Adipose tissue (tissue), 3 donors: ENCODE data around the gene FBXL7. TPM values are rescaled to one million over a fixed set of nuclear protein-coding genes. Genes with fewer than 3 reads are reported as not detected.

Source experiments
- H3K27ac ChIP-seq: one replicate; pipeline ENCODE4 v1.5.1; 2013; ENCODE audit warnings: low read depth, low read length
- WGBS, 3 donors: extraction: QIAGEN DNeasy Blood & Tissue Kit; methylation state at CpG; one replicate each; pipeline ENCODE4 v1.1.7; 2013; 5-methylcytosine and 5-hydroxymethylcytosine counted together
- polyA plus RNA-seq, 3 donors: library from polyadenylated mRNA; stranded (reverse); fragments of 200-250 nt; gene quantifications; one replicate each; pipeline ENCODE4 v1.2.3, GENCODE V29; 2013
- donor health status: healthy with polysubstance abuse.
- donor health status: Bipolar disorder and iron deficiency.
- donor health status: healthy.

FBXL7 gene
- polyA plus RNA-seq, 3 donors: 1.2 to 16.4 (median 8.4) TPM

DNA sequence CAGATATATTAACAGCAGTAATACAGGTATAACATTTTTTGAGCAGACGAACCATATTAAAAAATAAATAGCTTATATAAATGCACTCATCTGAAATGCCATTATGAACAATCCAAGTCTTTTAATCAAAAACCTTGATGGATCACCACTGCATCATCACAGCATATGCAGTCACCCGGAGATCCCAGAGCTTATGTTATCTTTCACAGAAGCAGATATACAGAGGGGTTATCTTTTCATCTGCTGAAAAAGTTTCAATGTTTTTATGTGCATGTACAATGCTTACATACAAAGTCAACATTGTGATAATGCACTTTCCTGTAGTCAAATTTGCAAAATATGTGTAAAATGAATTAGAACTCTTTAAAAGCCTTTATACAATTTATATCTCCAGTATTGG, 211.9 kb downstream of the FBXL7 start:
- 68 to 93% (median 90%) methylated on average over 2 of the region's 2 CpGs for WGBS, 3 donors
- H3K27ac ChIP-seq: no peak overlapping the region

DNA sequence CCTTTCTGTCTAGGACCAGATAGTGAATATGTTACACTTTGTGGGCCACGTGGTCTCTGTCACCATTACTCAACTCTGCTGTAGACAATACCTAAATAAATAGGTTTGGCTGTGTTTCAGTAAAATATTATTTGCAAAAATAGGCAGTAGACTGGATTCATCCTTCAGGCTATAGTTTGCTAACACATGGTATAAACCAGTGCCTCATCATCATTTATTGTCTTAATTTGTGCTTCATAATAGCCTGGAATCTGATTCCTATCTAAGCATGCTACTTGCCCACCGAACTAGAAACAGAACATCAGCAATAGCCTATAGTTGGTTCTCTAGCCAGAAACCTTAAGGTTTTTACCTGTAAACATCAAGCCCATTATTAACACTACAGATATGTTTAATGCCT, 215.6 kb downstream of the FBXL7 start:
- no peak overlapping the region for H3K27ac ChIP-seq
- WGBS, 3 donors: 47 to 87% (median 80%) methylated on average over 2 of the region's 2 CpGs

DNA sequence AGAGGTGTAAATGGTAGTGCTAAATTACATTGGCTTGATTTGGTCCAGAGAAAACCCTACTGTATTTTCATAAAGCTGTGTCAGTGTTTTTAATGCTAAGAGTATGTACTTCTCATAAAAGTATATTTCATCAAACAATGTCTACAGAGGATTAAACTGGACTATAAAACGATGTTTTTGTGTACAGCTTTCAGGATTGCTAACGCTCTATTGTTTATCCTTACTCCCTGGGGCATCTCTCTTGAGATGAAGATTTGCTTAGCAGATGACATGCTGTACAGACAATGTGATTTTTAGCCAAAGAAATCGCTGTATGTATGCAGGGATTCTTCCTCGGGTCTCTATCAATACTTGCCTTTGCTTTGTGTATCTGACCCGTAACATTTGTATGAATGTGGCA, 216.0 kb downstream of the FBXL7 start:
- no peak overlapping the region for H3K27ac ChIP-seq
- WGBS, 3 donors: 52 to 64% (median 62%) methylated on average over 5 of the region's 5 CpGs

DNA sequence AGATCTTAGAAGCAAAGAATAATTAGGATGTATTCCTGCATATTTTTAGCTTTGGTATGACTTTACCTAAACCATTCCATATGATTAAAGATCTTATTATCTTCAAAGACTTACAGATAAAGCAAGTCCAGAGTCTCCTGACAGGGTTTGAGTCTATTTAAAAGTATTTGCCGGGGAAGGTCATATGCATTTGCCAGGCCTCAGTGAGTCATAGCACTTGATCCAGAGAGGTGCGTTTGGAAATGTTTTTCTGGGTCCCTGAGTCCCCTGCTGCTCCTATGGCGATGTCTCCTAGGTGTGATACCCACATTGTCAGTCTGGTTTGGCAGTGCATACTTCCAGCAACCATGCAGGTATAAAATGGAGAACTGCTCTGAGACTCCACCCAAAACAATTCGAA, 217.0 kb downstream of the FBXL7 start:
- H3K27ac ChIP-seq: no peak overlapping the region
- 57 to 75% (median 71%) methylated on average over 4 of the region's 4 CpGs for WGBS, 3 donors

DNA sequence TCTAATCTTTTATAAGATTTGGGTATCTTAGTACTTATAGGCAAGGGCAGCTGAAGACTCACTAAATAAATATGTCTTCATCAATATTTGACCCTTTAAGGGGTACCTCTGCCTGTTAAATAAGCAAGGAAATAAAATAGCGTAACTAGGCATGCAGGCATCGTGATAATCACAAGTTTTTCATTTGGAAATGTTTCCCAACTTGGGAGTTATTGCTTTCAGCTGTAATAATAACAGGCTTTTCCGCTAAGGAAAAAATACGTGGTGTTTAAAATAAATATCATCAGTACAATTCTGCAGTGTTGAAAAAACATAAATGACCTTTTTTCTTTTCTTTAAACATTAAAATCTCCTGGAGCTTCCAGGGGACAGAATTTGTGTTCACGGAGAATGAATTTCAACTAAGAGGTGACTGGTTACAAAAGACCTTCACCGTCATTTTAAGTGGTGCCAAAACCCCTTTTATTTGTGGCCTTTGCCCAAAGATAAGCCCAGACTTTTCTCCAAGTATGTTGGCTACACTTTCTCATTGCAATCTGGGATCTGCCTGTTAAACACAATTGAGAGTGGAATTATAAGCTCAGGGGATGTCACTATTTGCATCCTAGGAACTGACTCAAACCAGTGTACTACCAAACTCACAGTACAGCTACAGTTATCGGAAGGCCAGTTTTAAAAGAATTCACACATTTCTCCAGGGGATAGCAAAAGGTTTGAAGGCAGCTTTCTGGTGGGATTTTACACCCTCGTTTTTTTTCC, 218.6 kb downstream of the FBXL7 start:
- H3K27ac ChIP-seq: no peak overlapping the region
- WGBS, 3 donors: 49 to 68% (median 57%) methylated on average over 8 of the region's 8 CpGs

DNA sequence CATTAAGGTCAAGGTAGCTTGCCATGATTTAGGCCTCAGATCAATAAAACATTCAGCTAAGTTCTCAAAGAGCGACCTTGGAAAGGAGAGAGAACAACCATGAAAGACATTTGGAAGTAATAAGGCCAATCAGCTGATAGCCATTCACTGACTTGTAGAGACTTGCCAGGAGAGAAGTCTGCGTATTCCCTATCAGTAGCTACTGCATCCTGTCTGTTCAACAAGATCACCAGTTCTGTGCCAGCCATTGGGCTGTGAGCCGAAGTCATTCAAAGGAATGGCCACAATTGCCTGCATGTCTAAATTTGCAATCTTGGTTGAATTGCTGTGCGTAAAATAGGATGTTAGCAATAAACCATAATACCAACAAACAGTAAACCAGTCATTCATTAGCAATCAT, 219.8 kb downstream of the FBXL7 start:
- H3K27ac ChIP-seq: no peak overlapping the region
- 46 to 78% (median 71%) methylated on average over 4 of the region's 4 CpGs for WGBS, 3 donors

DNA sequence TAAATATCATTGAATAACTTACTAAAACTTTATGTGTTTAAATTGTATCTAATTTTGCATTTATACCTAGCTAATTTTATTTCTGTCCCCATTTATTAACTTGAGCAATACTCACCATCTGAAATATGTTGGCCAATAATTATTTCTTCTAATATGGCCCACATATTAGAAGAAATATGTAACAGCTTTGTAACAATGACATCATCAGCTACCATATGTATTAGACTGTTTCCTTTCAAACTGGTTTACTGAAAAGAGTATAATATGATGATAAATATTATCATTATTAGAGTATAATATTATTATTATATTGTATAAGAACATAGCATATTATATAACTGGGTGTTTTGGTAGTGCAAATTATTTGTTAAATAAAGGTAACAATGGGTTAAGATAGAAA, 220.5 kb downstream of the FBXL7 start:
- H3K27ac ChIP-seq: no peak overlapping the region

DNA sequence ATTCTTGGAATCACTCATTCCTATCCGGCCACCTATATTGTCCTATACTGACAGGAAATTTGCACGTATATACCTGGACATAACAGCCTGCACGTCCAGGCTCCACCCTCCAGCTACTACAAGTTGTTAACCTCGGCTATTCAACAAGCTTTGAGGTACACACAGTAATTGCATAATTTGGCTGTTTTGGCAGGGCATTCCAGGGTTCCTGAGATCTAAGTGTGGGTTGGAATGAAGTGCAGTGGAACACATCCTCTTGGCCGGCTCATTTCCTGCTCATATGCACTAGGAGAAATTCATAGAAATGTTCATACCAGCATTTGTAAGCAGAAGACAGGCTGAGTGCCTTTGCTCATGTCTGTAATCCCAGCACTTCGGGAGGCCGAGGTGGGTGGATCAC, 222.3 kb downstream of the FBXL7 start:
- H3K27ac ChIP-seq: no peak overlapping the region
- 81 to 88% (median 86%) methylated on average over 7 of the region's 7 CpGs for WGBS, 3 donors

DNA sequence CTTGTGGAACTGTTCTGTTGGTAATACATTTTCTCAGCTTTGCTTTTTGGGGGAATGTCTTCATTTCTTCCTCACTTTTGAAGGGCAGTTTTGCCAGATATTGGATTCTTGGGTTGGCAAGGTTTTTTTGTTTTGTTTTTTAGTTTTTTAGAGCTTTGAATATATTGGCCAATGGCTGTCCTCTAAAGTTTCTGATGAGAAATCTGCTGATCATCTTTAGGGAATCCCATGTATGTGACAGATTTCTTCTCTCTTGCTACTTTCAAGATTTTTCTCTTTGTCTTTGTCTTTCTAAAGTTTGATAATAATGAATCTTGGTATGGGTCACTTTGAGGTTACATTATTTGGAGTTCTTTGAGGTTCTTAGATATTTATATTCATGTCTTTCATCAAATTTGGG, 227.4 kb downstream of the FBXL7 start:
- H3K27ac ChIP-seq: no peak overlapping the region

DNA sequence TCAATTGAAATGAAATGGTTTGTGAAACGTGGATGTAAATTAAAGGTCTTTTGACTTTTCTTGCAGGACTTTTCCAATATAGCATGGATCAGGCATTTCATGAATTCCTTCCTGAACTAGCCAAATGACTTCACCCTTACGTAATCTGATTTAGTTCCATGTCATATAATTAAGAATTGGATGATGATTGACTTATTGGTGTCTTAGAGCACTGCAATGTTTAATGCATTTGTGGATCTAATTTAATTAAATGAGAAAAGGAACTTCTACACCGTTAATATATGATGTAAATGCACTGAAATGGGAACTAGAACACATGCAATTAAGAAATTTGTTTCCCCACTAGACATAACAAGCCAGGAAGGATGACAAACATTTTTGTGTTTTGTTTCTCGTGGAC, 228.8 kb downstream of the FBXL7 start:
- H3K27ac ChIP-seq: no peak overlapping the region
- 64 to 85% (median 80%) methylated on average over 4 of the region's 4 CpGs for WGBS, 3 donors

DNA sequence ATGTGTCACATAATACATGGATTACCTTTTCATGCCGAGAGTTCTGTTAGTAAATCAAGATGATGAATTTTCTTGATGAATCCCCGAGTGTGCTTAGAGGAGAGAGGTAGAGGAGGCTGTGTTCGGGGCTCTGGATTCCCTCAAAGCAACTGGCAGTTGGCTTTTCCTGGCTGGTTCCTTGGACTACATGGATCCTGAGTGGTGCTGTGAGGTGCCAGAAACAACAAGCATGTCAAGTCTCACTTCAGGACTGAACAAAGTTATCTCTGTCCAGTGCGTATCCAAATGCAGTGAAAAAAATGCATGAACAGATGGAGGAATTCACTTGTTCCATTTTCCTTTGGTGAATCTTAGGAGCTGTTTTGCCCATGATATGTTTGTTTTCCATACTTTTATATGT, 231.7 kb downstream of the FBXL7 start:
- H3K27ac ChIP-seq: no peak overlapping the region
- WGBS, 3 donors: 68 to 90% (median 87%) methylated on average over 4 of the region's 4 CpGs

DNA sequence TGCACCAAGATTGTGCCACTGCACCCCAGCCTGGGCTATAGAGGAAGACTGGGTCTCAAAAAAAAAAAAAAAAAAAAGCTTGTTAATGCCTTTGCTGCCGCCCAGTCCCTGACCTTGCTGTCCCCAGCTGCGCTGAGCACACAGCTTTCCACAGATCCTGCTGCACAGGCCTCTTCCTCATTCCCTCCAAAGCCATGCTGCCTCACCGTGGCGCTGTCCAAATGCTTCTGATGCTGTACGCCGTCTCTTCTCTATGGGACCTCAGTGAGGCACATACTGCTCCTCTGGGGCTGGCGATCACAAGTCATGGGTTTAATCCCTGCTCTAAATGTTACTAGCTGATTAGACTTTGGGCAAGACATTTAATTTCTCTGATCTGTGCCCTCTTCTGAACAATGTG, 234.1 kb downstream of the FBXL7 start:
- no peak overlapping the region for H3K27ac ChIP-seq
- 73 to 91% (median 91%) methylated on average over 7 of the region's 7 CpGs for WGBS, 3 donors

DNA sequence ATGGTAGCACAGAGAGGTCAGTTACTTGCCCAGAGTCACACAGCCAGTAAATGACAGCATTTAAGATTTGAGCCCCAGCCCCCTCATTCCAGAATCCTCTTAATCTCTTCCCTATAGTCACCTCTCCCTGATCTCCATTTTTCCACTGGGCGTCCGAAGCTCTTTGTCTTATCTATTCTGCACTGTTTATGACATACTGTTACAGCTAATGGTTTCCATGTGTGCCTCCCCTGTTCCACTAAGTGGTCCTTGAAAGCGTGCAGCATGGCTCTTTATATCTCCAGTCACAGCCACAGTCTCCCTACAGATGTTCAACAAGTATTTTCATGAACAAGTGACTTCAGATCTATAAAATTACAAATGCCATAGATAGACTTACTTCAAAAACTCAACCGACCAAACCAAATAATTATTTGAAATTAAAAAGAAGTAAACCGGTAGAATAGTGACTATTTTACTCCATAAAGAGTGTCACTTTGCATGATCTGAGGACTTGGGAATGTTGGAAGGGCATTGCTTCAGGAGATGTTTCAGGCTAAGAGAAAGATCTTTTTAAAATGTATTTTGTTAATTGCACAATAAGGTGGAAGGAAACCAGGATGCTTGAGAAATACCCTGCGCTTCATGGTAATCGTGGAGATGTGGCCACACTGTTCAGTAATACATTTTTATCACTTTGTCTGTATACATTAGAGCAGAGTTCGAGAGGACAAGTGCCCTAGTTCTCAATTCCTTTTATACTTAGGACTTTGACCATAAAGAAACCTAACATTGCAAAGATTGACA, 237.2 kb downstream of the FBXL7 start:
- WGBS, 3 donors: 57 to 66% (median 58%) methylated on average over 8 of the region's 8 CpGs
- H3K27ac ChIP-seq: no peak overlapping the region

DNA sequence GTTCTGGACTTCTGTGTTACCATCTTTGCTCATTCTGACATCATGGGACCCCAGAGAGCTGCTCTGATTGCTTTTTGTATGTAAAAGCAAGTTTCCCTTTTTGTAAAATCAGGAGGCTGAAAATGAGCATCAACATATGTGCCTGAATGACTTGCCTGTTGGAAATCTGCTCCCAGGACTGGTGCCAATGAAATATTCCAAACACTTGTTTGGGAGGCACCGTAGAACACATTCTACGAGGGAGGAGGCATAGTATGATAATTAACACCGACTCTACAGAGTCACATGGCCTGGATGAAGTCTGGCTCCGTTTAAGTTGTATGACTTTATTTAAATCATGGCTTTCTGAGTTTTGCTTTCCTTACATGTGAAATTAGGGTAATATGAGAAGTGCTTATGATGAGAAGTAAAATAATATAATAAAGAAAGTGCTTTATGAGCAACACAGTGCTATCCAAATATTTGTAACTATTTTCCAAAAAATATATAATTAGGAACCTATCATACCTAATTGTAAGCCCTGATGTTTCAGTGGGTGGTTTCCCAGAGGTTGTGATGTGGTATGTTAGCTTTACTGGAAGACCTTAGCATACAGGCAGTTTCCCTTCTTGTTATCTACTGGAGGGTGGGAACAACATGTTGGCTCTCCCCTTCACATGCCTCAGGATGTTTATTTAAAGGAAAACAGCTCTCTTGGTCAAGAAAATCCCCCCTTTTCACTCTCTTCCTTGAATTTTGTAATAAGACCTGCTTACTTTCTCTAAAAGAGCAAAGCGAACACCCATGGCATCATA, 238.1 kb downstream of the FBXL7 start:
- WGBS, 3 donors: 51 to 63% (median 61%) methylated on average over 5 of the region's 5 CpGs
- no peak overlapping the region for H3K27ac ChIP-seq

DNA sequence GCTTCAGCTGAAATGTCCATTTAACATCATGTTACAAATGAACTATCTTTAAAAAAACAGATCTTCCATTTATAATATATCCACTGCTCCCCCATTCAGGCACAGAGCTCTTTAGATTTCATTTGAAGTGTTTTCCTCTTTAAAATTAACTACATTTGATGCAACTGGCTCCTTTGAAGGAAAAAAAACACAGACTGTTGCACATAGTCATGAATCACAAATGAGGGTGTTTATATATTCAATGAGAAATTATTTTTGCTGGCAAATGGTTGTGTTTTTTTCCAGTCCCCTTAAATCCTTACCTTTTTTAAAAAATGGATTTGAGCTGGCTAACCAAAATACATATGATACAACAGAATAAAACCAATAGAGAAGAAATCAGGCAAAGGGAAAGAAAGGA, 240.4 kb downstream of the FBXL7 start:
- H3K27ac ChIP-seq: no peak overlapping the region

DNA sequence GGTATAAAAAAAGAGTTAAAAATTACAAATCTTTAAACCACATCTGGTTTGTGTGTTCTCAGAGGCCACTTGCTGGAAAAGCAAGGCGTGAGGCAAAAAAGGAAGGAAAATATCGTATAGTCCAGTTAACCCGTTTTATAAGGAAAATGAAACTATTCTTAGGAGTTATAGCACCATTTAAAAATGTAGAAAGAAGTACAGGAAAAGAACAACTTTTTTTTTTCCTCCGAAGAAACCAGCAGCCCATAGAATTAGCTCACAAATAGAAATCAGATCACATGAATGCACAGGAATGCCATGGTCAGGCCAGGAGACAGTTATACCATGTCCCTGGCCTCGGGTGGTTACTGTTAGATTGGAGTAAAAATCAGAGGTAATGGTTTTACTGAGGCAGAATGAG, 241.6 kb downstream of the FBXL7 start:
- WGBS, 3 donors: 58 to 72% (median 60%) methylated on average over 5 of the region's 5 CpGs
- H3K27ac ChIP-seq: no peak overlapping the region

DNA sequence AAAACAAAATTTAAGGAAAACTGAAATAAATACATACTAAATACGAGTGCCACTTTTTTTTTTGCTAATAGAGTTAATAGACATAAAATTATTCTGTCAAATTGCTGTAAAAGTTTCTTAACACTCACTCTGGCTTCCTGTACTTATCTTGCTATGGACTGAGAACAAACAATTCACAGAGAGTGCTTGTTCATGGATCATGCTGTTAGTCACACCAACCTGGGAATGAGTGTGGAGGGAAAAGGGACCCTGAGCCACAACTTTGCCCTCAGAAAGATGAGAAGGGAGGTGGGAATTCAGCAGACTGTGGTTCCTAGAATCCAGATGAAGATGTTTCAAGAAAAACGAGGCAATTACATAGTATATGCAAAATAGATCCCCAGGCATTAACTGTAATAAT, 246.9 kb downstream of the FBXL7 start:
- no peak overlapping the region for H3K27ac ChIP-seq
- 56 to 81% (median 79%) methylated on average over 2 of the region's 2 CpGs for WGBS, 3 donors

DNA sequence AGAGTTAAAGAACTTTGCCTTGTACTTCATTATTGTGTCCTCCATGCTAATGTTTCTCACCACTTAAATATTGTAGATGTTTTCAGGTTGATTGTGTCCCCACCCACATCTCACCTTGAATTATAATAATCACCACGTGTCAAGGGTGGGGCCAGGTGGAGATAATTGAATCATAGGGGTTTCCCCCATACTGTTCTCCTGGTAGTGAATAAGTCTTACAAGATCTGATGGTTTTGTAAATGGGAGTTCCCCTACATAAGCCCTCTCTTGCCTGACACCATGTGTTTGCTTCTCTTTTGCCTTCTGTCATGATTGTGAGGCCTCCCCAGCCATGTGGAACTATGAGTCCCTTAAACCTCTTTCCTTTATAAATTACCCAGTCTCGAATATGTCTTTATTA, 248.3 kb downstream of the FBXL7 start:
- 47 to 75% (median 73%) methylated on average over 2 of the region's 2 CpGs for WGBS, 3 donors
- H3K27ac ChIP-seq: no peak overlapping the region

DNA sequence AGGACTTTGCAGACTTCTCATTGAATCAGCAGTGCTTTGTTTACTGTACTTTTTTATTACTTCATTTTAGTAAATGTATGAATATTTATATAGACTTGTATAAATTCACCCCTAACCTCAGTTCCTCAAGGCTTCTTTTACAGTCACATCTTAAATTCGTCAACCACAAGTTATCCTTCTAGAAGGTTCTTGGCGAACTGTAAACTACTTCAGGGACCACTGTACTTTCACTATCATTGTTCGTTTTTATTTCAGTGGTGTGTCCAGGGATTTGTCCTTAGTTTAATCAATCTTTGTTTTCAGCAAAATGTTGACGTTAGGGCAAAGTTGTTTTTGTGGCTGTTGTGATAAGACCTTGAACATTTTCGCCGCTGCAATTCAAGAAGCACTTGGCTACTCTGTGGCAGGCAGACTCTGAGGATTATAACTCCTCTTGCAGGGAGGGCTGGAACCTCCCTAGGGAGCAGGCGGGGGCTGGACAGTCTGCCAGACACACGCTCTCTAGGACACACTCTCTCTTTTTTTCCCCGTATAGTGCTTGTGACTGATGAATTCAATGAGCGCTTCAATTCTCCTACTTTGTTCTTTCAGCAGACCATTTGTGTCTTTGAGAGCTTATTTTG, 252.8 kb downstream of the FBXL7 start:
- WGBS, 3 donors: 40 to 61% (median 46%) methylated on average over 10 of the region's 10 CpGs
- H3K27ac ChIP-seq: no peak overlapping the region
